Ovary (tissue), 10 donors: ENCODE measurements around the gene JUNB. TPM values are rescaled to one million over a fixed set of nuclear protein-coding genes. Genes with fewer than 3 reads are reported as not detected.

ENCODE experiments used
- DNase-seq, 5 donors: peaks; one replicate each; pipeline ENCODE4 v3.0.0-alpha.2; 2019 to 2020
- H3K27ac ChIP-seq, 2 donors: fragments of 200-600 bp; one replicate each; pipeline versions ENCODE4 v1.5.1 to v1.8.0; 2019 to 2022
- H3K27me3 ChIP-seq: fragments of 200-600 bp; one replicate; pipeline ENCODE4 v1.8.0; 2022
- H3K36me3 ChIP-seq: fragments of 200-600 bp; sonication (generic); one replicate; pipeline ENCODE4 v1.5.1; 2019
- H3K4me1 ChIP-seq: one replicate; pipeline ENCODE4 v1.8.1; 2013; ENCODE audit warnings: mild to moderate bottlenecking, moderate library complexity; ENCODE audit not compliant: insufficient read depth
- H3K4me3 ChIP-seq: fragments of 200-600 bp; sonication (generic); one replicate; pipeline ENCODE4 v1.5.1; 2017
- H3K9me3 ChIP-seq, 2 donors: fragments of 200-600 bp in 1 of 2; sonication (generic) in 1 of 2; one replicate each; pipeline versions ENCODE4 v1.5.1 to v1.8.1; 2013 to 2019; ENCODE audit warnings: mild to moderate bottlenecking in 1 of 2, moderate library complexity in 1 of 2
- EP300 ChIP-seq: sonication (generic); formaldehyde crosslinking; IDR thresholded peaks from one replicate; pipeline ENCODE4 v1.6.1; 2017; ENCODE audit warnings: antibody characterized with exemption
- POLR2A ChIP-seq: fragments of 450-650 bp; IDR thresholded peaks from one replicate; pipeline ENCODE4 v1.6.1; 2017; ENCODE audit warnings: antibody characterized with exemption, mild to moderate bottlenecking, moderate library complexity
- WGBS, 3 donors: extraction: QIAGEN DNeasy Blood & Tissue Kit in 1 of 3; methylation state at CpG; one replicate each; pipeline versions ENCODE4 v1.1.5 to v1.1.7; 2013 to 2017; 5-methylcytosine and 5-hydroxymethylcytosine counted together
- intact Hi-C, 4 donors: fragments of 100-400 bp; cut with DNase I; formaldehyde crosslinking; loops; one replicate each; pipeline versions ENCODE4 v1.11.0 to v1.15.1; 2022 to 2023
- long read RNA-seq, 3 donors: library from polyadenylated mRNA in 2 of 3; unstranded in 2 of 3; transcript quantifications; one replicate each; pipeline ENCODE4 v2.0.0 and lab custom pipeline, GENCODE V29; 2021 to 2026
- polyA plus RNA-seq, 2 donors: library from polyadenylated mRNA; stranded (reverse); fragments of 200-250 nt in 1 of 2; fragments of 350-450 nt in 1 of 2; fragmentation: Illumina TruSeq in 1 of 2; extraction: RNeasy Lipid Tissue Mini Kit (QIAGEN cat#74804) in 1 of 2; gene quantifications; one replicate each; pipeline ENCODE4 v1.2.3, GENCODE V29; 2013 to 2014
- total RNA-seq, 7 donors: library from RNA; depleted of rRNA in 2 of 7; stranded (reverse); fragments of >200 nt in 2 of 7; fragmentation: NEBNext Ultra II Directional in 3 of 7; extraction: Animal tissue kit (Norgen Biotek cat#: 25700) in 3 of 7; gene quantifications; one replicate each; pipeline versions ENCODE4 v1.1.0 to v1.2.4, GENCODE V29; 2016 to 2023
- TF ChIP-seq, protein P1 (sequence below), 3 donors: fragments of 450-650 bp in 2 of 3; fragments of 200-600 bp in 1 of 3; IDR thresholded peaks; one replicate each; pipeline versions ENCODE4 v1.5.1 to v1.8.0; 2016 to 2022; ENCODE audit warnings: antibody characterized with exemption in 3 of 3, mild to moderate bottlenecking in 1 of 3
- donor health status: DM: no; HTN: no; CAD: no; lungs with moderate emphysema.
- donor health status: DM: no; HTN: no; CAD: no.
- donor health status: Bipolar disorder and iron deficiency.
- donor health status: DM: yes; HTN: yes; CAD: no.
- donor health status: DM: no; HTN: no; CAD: no.
- donor health status: DM: yes; HTN: yes; CAD: no.

The JUNB gene
- total RNA-seq (1,000 to 10,000 TPM in 2 of 7 donors, 100 to 1,000 TPM in 5; 154 to 3,039 (median 413) TPM), polyA plus RNA-seq (100 to 1,000 TPM in 1 of 2 donors, 1 to 10 TPM in 1; 6.8 to 570 TPM)
- long read RNA-seq, donor 1, transcript JUNB-201 (1 exons, 1,820 nt): major isoform, 955 of 956 reads
- long read RNA-seq, donor 1, partial matches to known transcripts: 0 of 956 reads
- long read RNA-seq, donor 1, other reads (novel, unspliced or antisense): 1 of 956 reads
- long read RNA-seq, donor 2, transcript JUNB-201 (1 exons, 1,820 nt): major isoform, 112 of 112 reads
- long read RNA-seq, donor 2, partial matches to known transcripts: 0 of 112 reads
- long read RNA-seq, donor 2, other reads (novel, unspliced or antisense): 0 of 112 reads
- long read RNA-seq, donor 3, transcript JUNB-201 (1 exons, 1,820 nt): major isoform, 1,294 of 1,294 reads
- long read RNA-seq, donor 3, partial matches to known transcripts: 0 of 1,294 reads
- long read RNA-seq, donor 3, other reads (novel, unspliced or antisense): 0 of 1,294 reads

GRCh38 chr19:12791345-12792050 is at the start of gene JUNB:
JUNB (plus strand) TSS chr19:12791486; CDS start chr19:12791772, 286 bp downstream.
- DNase-seq: peak; percentile 98 to 99 (median 98)
- TF ChIP-seq, protein P1, sequence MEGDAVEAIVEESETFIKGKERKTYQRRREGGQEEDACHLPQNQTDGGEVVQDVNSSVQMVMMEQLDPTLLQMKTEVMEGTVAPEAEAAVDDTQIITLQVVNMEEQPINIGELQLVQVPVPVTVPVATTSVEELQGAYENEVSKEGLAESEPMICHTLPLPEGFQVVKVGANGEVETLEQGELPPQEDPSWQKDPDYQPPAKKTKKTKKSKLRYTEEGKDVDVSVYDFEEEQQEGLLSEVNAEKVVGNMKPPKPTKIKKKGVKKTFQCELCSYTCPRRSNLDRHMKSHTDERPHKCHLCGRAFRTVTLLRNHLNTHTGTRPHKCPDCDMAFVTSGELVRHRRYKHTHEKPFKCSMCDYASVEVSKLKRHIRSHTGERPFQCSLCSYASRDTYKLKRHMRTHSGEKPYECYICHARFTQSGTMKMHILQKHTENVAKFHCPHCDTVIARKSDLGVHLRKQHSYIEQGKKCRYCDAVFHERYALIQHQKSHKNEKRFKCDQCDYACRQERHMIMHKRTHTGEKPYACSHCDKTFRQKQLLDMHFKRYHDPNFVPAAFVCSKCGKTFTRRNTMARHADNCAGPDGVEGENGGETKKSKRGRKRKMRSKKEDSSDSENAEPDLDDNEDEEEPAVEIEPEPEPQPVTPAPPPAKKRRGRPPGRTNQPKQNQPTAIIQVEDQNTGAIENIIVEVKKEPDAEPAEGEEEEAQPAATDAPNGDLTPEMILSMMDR (IDR thresholded peaks at IDR 0.05): peak; percentile 1 to 31 (median 9)
- TF ChIP-seq POLR2A: peak; percentile 100
- TF ChIP-seq EP300: peak; percentile 99
- 0% methylated on average over 49 to 73 of the region's 73 CpGs for WGBS, 3 donors
- intact Hi-C loops: no loop called here
- Histone ChIP-seq H3K4me1 (peaks cover 8% of the 10 kb centered on the region), H3K4me3 (peak within 1 kb of the TSS; percentile 80), H3K27ac (peak within 1 kb of the TSS; percentile 95 to 99), H3K9me3 (no peaks in the 10 kb centered on the region), H3K36me3 (no peaks in the 10 kb centered on the region), H3K27me3 (no peaks in the 10 kb centered on the region)

GRCh38 chr19:12745166-12745897 is 46.0 kb upstream of the JUNB start:
- H3K9me3 ChIP-seq: peaks cover 0 to 12% of the 10 kb centered on the region in 2 donors
- no peak for DNase-seq
- H3K27ac ChIP-seq: no peak overlapping the region
- WGBS, 3 donors: 72 to 79% (median 73%) methylated on average over 22 of the region's 22 CpGs
- TF ChIP-seq POLR2A (no peak), EP300 (no peak)
- TF ChIP-seq, protein P1 (IDR thresholded peaks at IDR 0.05): no peak
- no peaks in the 10 kb centered on the region for H3K27me3 ChIP-seq
- no peaks in the 10 kb centered on the region for H3K4me1 ChIP-seq
- no peaks in the 10 kb centered on the region for H3K36me3 ChIP-seq
- intact Hi-C loops: no loop called here
- no peak overlapping the region for H3K4me3 ChIP-seq

- intact Hi-C loops: no loop called here
- TF ChIP-seq, protein P1 (IDR thresholded peaks at IDR 0.05): no peak
- TF ChIP-seq EP300 (no peak), POLR2A (no peak)
- no peaks in the 10 kb centered on the region for H3K36me3 ChIP-seq
- no peaks in the 10 kb centered on the region for H3K27me3 ChIP-seq
- no peak for DNase-seq
- no peaks in the 10 kb centered on the region for H3K4me1 ChIP-seq
- peaks cover 0 to 12% of the 10 kb centered on the region in 2 donors for H3K9me3 ChIP-seq
- H3K4me3 ChIP-seq: no peak overlapping the region
- WGBS, 3 donors: 67 to 84% (median 80%) methylated on average over 6 of the region's 6 CpGs
- no peak overlapping the region for H3K27ac ChIP-seq
Measured at GRCh38 chr19:12748489-12748888, 42.8 kb upstream of the JUNB start.

DNA sequence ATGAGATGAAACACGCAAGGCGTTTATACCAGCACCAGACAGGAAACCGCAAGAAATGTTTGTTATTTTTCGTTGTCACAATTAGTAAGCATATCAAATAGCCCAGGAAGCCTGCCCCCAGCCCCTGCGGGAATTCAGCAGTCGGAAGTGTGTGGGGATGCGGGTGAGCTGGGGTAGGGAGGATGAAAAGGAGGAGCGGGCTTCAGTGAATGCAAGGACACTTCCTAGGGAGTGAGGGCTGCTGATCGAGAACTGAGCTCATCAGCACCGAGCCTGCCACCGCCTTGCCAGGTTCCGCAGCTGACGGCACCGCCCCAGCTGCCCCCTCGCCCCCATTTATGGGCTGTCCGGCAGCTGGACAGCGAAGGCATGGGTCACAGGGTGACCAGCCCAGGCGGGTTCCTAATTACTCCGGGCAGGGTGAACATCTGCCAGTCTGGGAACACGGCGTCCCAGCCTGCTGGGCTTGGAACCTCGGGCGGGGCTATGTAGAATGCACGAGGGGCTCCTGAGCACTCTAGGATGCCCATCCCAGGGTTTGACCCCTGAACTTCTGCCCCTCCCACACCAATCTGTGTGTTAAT is 41.3 kb upstream of the JUNB start:
- intact Hi-C loops: no loop called here
- no peaks in the 10 kb centered on the region for H3K36me3 ChIP-seq
- peaks cover 0 to 12% of the 10 kb centered on the region in 2 donors for H3K9me3 ChIP-seq
- H3K27ac ChIP-seq: no peak overlapping the region
- 12 to 29% (median 17%) methylated on average over 24 of the region's 24 CpGs for WGBS, 3 donors
- TF ChIP-seq, protein P1 (IDR thresholded peaks at IDR 0.05): no peak
- TF ChIP-seq POLR2A (no peak), EP300 (no peak)
- no peaks in the 10 kb centered on the region for H3K4me1 ChIP-seq
- no peaks in the 10 kb centered on the region for H3K27me3 ChIP-seq
- no peak overlapping the region for H3K4me3 ChIP-seq
- DNase-seq: no peak
